HL-60/S4 (cell line): ENCODE measurements around the gene AHRR.

Experiments
- in situ Hi-C: fragments of 300-500 bp; cut with MboI; formaldehyde crosslinking; loops from 2 replicates; pipeline ENCODE4 v1.14.3; 2022; ENCODE audit warnings: low sequenced_read_pairs

Gene AHRR

GRCh38 chr5:305050-305449 is 16.5 kb upstream of the AHRR start:
- in situ Hi-C loops, result no loop called here

- in situ Hi-C loops, result no loop called here
Observed at GRCh38 chr5:305459-305858, 16.1 kb upstream of the AHRR start.

GRCh38 chr5:306011-306805 is 15.3 kb upstream of the AHRR start:
- in situ Hi-C loops, result no loop called here

GRCh38 chr5:307306-307705 is 14.2 kb upstream of the AHRR start:
- in situ Hi-C loops, result no loop called here

- in situ Hi-C loops, result no loop called here
Observed at GRCh38 chr5:307794-308579, 13.5 kb upstream of the AHRR start.

GRCh38 chr5:308672-309271 is 12.7 kb upstream of the AHRR start:
- in situ Hi-C loops, result no loop called here

GRCh38 chr5:309831-310230 is 11.7 kb upstream of the AHRR start:
- in situ Hi-C loops, result loop anchor here (10.0 kb wide), 1 partner anchor 125 kb away; no protein-coding TSS in a partner anchor

GRCh38 chr5:310516-310915 is 11.0 kb upstream of the AHRR start:
- in situ Hi-C loops, result loop anchor here (10.0 kb wide), 1 partner anchor 124 kb away; no protein-coding TSS in a partner anchor

GRCh38 chr5:310941-311434 is 10.5 kb upstream of the AHRR start:
- in situ Hi-C loops, result loop anchor here (10.0 kb wide), 1 partner anchor 124 kb away; no protein-coding TSS in a partner anchor

GRCh38 chr5:311963-312362 is 9.6 kb upstream of the AHRR start:
- in situ Hi-C loops, result loop anchor here (10.0 kb wide), 1 partner anchor 123 kb away; no protein-coding TSS in a partner anchor

GRCh38 chr5:312845-313244 is 8.7 kb upstream of the AHRR start:
- in situ Hi-C loops, result loop anchor here (10.0 kb wide), 1 partner anchor 122 kb away; no protein-coding TSS in a partner anchor

- in situ Hi-C loops, result loop anchor here (10.0 kb wide), 1 partner anchor 122 kb away; no protein-coding TSS in a partner anchor
Observed at GRCh38 chr5:313265-313664, 8.2 kb upstream of the AHRR start.

- in situ Hi-C loops, result loop anchor here (10.0 kb wide), 1 partner anchor 121 kb away; no protein-coding TSS in a partner anchor
Observed at GRCh38 chr5:313806-314376, 7.6 kb upstream of the AHRR start.

- in situ Hi-C loops, result loop anchor here (10.0 kb wide), 1 partner anchor 120 kb away; no protein-coding TSS in a partner anchor
Observed at GRCh38 chr5:314676-315487, 6.6 kb upstream of the AHRR start.

GRCh38 chr5:315488-316209 is 5.9 kb upstream of the AHRR start:
- in situ Hi-C loops, result loop anchor here (10.0 kb wide), 1 partner anchor 119 kb away; no protein-coding TSS in a partner anchor

- in situ Hi-C loops, result loop anchor here (10.0 kb wide), 1 partner anchor 118 kb away; no protein-coding TSS in a partner anchor
Observed at GRCh38 chr5:316210-317085, 5.1 kb upstream of the AHRR start.

GRCh38 chr5:317086-317811 is 4.3 kb upstream of the AHRR start:
- in situ Hi-C loops, result loop anchor here (10.0 kb wide), 1 partner anchor 118 kb away; no protein-coding TSS in a partner anchor
